Panc1 (cell line): ENCODE data around the gene WDR83. TPM values are rescaled to one million over a fixed set of nuclear protein-coding genes. Genes with fewer than 3 reads are reported as not detected.

Source experiments
- ATAC-seq: fragments of 200-7000 bp; cut with Tn5 transposase; 2 replicates; pipeline ENCODE4 v1.9.1; 2020; ENCODE audit warnings: mild to moderate bottlenecking, moderate library complexity
- BruUV-seq: library from RNA; stranded (reverse); fragments of 400-500 nt; replicated peaks from 2 replicates; lab custom pipeline; 2021; lab: Mats Ljungman, UMichigan
- CTCF ChIA-PET: fragments of 300-600 bp; sonication (Branson Sonifier 250); formaldehyde crosslinking; loops from one replicate; lab custom pipeline; 2022; ENCODE audit warnings: antibody characterized with exemption; lab: Charles Lee
- POLR2A ChIA-PET: fragments of 300-600 bp; sonication (Branson Sonifier 250); formaldehyde crosslinking; loops from one replicate; lab custom pipeline; 2022; ENCODE audit warnings: antibody characterized with exemption; lab: Charles Lee
- DNase-seq: peaks from one replicate; pipeline ENCODE4 v3.0.0-alpha.2; 2010; ENCODE audit warnings: low read depth, low spot score
- H3K27ac ChIP-seq: 2 replicates; pipeline ENCODE4 v1.5.1; 2011; ENCODE audit warnings: mild to moderate bottlenecking, low read length, inconsistent platforms
- H3K27me3 ChIP-seq: fragments of 200-500 bp; sonication (Bioruptor generic); 2 replicates; pipeline ENCODE4 v1.6.0; 2014; ENCODE audit warnings: low read length, inconsistent platforms; ENCODE audit not compliant: control insufficient read depth, insufficient read depth
- H3K36me3 ChIP-seq: fragments of 200-500 bp; sonication (Bioruptor generic); 2 replicates; pipeline ENCODE4 v1.5.1; 2014; ENCODE audit warnings: inconsistent platforms, mild to moderate bottlenecking, low read length, moderate library complexity; ENCODE audit not compliant: control insufficient read depth, insufficient read depth
- H3K4me1 ChIP-seq: 2 replicates; pipeline ENCODE4 v1.5.1; 2011; ENCODE audit warnings: inconsistent platforms, mild to moderate bottlenecking, low read length, moderate library complexity; ENCODE audit not compliant: control insufficient read depth, insufficient read depth
- H3K4me3 ChIP-seq, 2 experiments: 2 replicates each; pipeline ENCODE4 v1.5.1; 2011 to 2012; ENCODE audit warnings: low read depth in 2 of 2, low read length in 2 of 2, mild to moderate bottlenecking in 2 of 2, inconsistent platforms in 1 of 2, moderate library complexity in 1 of 2
- H3K9me3 ChIP-seq: fragments of 200-500 bp; sonication (Bioruptor generic); 2 replicates; pipeline ENCODE4 v1.5.1; 2014; ENCODE audit warnings: low read depth, mild to moderate bottlenecking, inconsistent platforms, low read length, moderate library complexity; ENCODE audit not compliant: control insufficient read depth, insufficient read depth
- CTCF ChIP-seq: fragments of 450-650 bp; IDR thresholded peaks from 2 replicates; pipeline ENCODE4 v1.5.1; 2017; ENCODE audit warnings: mild to moderate bottlenecking
- POLR2AphosphoS5 ChIP-seq: IDR thresholded peaks from 2 replicates; pipeline ENCODE4 v1.6.1; 2012; ENCODE audit warnings: mild to moderate bottlenecking, low read depth, low read length, moderate library complexity
- REST ChIP-seq, 2 experiments: IDR thresholded peaks; 2 replicates each; pipeline ENCODE4 v1.6.1; 2011 to 2012; ENCODE audit warnings: low read depth in 2 of 2, control low read depth in 1 of 2, low read length in 1 of 2, mild to moderate bottlenecking in 1 of 2, moderate library complexity in 1 of 2; ENCODE audit not compliant: insufficient read depth in 1 of 2
- SIN3A ChIP-seq: IDR thresholded peaks from 2 replicates; pipeline ENCODE4 v1.6.1; 2012; ENCODE audit warnings: low read depth, mild to moderate bottlenecking, low read length, moderate library complexity, borderline replicate concordance; ENCODE audit not compliant: insufficient read depth
- TCF7L2 ChIP-seq: IDR thresholded peaks from 2 replicates; pipeline ENCODE4 v1.6.1; 2011; ENCODE audit warnings: mild to moderate bottlenecking, low read depth, low read length, inconsistent platforms
- in situ Hi-C: cut with HindIII; loops from 2 replicates; pipeline ENCODE4 v1.10.0; 2016; ENCODE audit warnings: low sequenced_read_pairs, low pct_unique_long_range_greater_than_20kb
- intact Hi-C: fragments of 100-400 bp; cut with micrococcal nuclease; formaldehyde crosslinking; loops from one replicate; pipeline ENCODE4 v1.10.0; 2022; ENCODE audit not compliant: unreplicated experiment
- total RNA-seq: library from RNA; stranded (reverse); gene quantifications from one replicate; pipeline ENCODE4 v1.2.1, GENCODE V29; 2021; ENCODE audit not compliant: unreplicated experiment

The WDR83 gene
- total RNA-seq, 1 experiment from 2014 or later = 10.8 TPM

- CTCF ChIA-PET = no interaction called here
- no peak overlapping the region for H3K27ac ChIP-seq
- in situ Hi-C loops = no loop called here
- TF ChIP-seq POLR2AphosphoS5 (no peak), SIN3A (no peak), TCF7L2 (no peak), CTCF (no peak), REST (IDR thresholded peaks at IDR 0.05; ENCODE audit: insufficient read depth in 1 of 2, low read depth in 2 of 2, low read length in 1 of 2) (no peak)
- no peaks in the 10 kb centered on the region for H3K4me1 ChIP-seq
- POLR2A ChIA-PET = no interaction called here
- BruUV-seq = no TSS peak
- no peak for DNase-seq
- ATAC-seq = no peak
- no peak overlapping the region for H3K4me3 ChIP-seq
- no peaks in the 10 kb centered on the region for H3K9me3 ChIP-seq
- no peaks in the 10 kb centered on the region for H3K36me3 ChIP-seq
- no peaks in the 10 kb centered on the region for H3K27me3 ChIP-seq
- intact Hi-C loops = no loop called here
These were observed 8.6 kb upstream of the WDR83 start for GRCh38 chr19:12657966-12658365.

- ATAC-seq (no peak), DNase-seq (no peak)
- no peaks in the 10 kb centered on the region for H3K27me3 ChIP-seq
- peaks cover 2% of the 10 kb centered on the region; the same call in 1 of the 2 replicates for H3K4me1 ChIP-seq
- H3K9me3 ChIP-seq = no peaks in the 10 kb centered on the region
- no peak overlapping the region for H3K4me3 ChIP-seq
- in situ Hi-C loops (no loop called here), intact Hi-C loops (no loop called here)
- POLR2A ChIA-PET = interaction anchor here (0.6 kb wide), 1 partner anchor 22 kb away, joined by 4 read pairs; no protein-coding TSS in a partner anchor
- H3K36me3 ChIP-seq = no peaks in the 10 kb centered on the region
- TF ChIP-seq REST (IDR thresholded peaks at IDR 0.05; ENCODE audit: insufficient read depth in 1 of 2, low read depth in 2 of 2, low read length in 1 of 2) (no peak), CTCF (no peak), TCF7L2 (no peak), SIN3A (no peak), POLR2AphosphoS5 (no peak)
- H3K27ac ChIP-seq = no peak overlapping the region
- no TSS peak for BruUV-seq
- CTCF ChIA-PET = interaction anchor here (0.6 kb wide), 1 partner anchor 164 kb away, joined by 4 read pairs; no protein-coding TSS in a partner anchor
These were observed 5.6 kb upstream of the WDR83 start for GRCh38 chr19:12660980-12661379.
